Ishikawa (cell line): Measurements from ENCODE around the gene BTF3L4.

Experiments used
- CEBPB ChIP-seq: IDR thresholded peaks from 2 replicates; pipeline ENCODE4 v1.6.1; 2012
- EGR1 ChIP-seq: IDR thresholded peaks from 2 replicates; pipeline ENCODE4 v1.6.1; 2012
- EP300 ChIP-seq: IDR thresholded peaks from 2 replicates; pipeline ENCODE4 v1.6.1; 2012; ENCODE audit warnings: borderline replicate concordance
- NFIC ChIP-seq: IDR thresholded peaks from 2 replicates; pipeline ENCODE4 v1.6.1; 2012
- TAF1 ChIP-seq: IDR thresholded peaks from 2 replicates; pipeline ENCODE4 v1.6.1; 2012; ENCODE audit warnings: low read depth, mild to moderate bottlenecking
- TCF12 ChIP-seq: IDR thresholded peaks from 2 replicates; pipeline ENCODE4 v1.6.1; 2012; ENCODE audit warnings: low read depth
- TEAD4 ChIP-seq: IDR thresholded peaks from 2 replicates; pipeline ENCODE4 v1.6.1; 2012
- YY1 ChIP-seq: IDR thresholded peaks from 2 replicates; pipeline ENCODE4 v1.6.1; 2012; ENCODE audit warnings: low read depth
- ZBTB7A ChIP-seq: IDR thresholded peaks from 2 replicates; pipeline ENCODE4 v1.6.1; 2012; ENCODE audit warnings: low read depth
- TF ChIP-seq, protein P1 (sequence below): IDR thresholded peaks from 2 replicates; pipeline ENCODE4 v1.6.1; 2012; ENCODE audit warnings: low read depth, mild to moderate bottlenecking
- TF ChIP-seq, protein P2 (sequence below): IDR thresholded peaks from 2 replicates; pipeline ENCODE4 v1.6.1; 2012
- TF ChIP-seq, protein P3 (sequence below): IDR thresholded peaks from 2 replicates; pipeline ENCODE4 v1.6.1; 2012

DNA sequence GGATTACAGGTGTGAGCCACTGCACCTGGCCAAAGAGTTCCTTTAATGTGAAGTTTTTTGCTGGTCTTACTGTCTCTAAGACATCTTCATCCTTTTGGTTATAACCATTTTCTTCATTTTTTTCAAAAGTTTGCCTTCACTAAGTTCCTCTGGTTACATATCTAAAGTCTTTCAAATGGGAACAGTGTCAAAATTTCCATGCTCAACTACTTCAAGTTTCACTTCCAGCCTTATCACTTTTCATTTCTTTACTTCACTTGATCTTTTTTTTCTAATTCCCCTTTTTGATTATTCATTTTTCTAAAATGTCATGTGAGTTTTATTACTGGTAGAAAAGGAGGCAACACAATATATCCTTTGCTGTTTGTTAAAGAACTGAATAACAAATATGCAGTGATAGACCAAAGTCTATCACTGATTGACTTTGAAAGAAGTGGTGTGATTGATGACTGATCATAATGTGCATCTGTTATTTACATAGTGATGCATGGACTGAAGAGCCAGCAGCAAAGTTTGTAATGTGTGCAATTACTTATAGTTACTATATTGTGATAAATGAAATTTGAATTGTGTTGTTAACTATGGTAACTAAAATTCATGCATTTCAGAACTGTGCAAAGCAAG lies 69.8 kb downstream of the BTF3L4 start:
- TF ChIP-seq, protein P1, sequence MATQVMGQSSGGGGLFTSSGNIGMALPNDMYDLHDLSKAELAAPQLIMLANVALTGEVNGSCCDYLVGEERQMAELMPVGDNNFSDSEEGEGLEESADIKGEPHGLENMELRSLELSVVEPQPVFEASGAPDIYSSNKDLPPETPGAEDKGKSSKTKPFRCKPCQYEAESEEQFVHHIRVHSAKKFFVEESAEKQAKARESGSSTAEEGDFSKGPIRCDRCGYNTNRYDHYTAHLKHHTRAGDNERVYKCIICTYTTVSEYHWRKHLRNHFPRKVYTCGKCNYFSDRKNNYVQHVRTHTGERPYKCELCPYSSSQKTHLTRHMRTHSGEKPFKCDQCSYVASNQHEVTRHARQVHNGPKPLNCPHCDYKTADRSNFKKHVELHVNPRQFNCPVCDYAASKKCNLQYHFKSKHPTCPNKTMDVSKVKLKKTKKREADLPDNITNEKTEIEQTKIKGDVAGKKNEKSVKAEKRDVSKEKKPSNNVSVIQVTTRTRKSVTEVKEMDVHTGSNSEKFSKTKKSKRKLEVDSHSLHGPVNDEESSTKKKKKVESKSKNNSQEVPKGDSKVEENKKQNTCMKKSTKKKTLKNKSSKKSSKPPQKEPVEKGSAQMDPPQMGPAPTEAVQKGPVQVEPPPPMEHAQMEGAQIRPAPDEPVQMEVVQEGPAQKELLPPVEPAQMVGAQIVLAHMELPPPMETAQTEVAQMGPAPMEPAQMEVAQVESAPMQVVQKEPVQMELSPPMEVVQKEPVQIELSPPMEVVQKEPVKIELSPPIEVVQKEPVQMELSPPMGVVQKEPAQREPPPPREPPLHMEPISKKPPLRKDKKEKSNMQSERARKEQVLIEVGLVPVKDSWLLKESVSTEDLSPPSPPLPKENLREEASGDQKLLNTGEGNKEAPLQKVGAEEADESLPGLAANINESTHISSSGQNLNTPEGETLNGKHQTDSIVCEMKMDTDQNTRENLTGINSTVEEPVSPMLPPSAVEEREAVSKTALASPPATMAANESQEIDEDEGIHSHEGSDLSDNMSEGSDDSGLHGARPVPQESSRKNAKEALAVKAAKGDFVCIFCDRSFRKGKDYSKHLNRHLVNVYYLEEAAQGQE, result no peak
- no peak for TF ChIP-seq TEAD4
- no peak for TF ChIP-seq TAF1
- TF ChIP-seq EP300, result no peak
- TF ChIP-seq YY1, result no peak
- no peak for TF ChIP-seq NFIC
- TF ChIP-seq, protein P2, sequence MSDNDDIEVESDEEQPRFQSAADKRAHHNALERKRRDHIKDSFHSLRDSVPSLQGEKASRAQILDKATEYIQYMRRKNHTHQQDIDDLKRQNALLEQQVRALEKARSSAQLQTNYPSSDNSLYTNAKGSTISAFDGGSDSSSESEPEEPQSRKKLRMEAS, result no peak
- no peak for TF ChIP-seq EGR1
- no peak for TF ChIP-seq CEBPB
- TF ChIP-seq, protein P3, sequence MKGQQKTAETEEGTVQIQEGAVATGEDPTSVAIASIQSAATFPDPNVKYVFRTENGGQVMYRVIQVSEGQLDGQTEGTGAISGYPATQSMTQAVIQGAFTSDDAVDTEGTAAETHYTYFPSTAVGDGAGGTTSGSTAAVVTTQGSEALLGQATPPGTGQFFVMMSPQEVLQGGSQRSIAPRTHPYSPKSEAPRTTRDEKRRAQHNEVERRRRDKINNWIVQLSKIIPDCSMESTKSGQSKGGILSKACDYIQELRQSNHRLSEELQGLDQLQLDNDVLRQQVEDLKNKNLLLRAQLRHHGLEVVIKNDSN, result no peak
- TF ChIP-seq TCF12, result no peak
- no peak for TF ChIP-seq ZBTB7A
